ENCODE data around the gene METTL16. TPM values are rescaled to one million over a fixed set of nuclear protein-coding genes. Genes with fewer than 3 reads are reported as not detected.

The METTL16 gene
- total and polyA plus RNA-seq, 2 experiments from 2014 or later = 40.1 to 80.8 TPM

DNA sequence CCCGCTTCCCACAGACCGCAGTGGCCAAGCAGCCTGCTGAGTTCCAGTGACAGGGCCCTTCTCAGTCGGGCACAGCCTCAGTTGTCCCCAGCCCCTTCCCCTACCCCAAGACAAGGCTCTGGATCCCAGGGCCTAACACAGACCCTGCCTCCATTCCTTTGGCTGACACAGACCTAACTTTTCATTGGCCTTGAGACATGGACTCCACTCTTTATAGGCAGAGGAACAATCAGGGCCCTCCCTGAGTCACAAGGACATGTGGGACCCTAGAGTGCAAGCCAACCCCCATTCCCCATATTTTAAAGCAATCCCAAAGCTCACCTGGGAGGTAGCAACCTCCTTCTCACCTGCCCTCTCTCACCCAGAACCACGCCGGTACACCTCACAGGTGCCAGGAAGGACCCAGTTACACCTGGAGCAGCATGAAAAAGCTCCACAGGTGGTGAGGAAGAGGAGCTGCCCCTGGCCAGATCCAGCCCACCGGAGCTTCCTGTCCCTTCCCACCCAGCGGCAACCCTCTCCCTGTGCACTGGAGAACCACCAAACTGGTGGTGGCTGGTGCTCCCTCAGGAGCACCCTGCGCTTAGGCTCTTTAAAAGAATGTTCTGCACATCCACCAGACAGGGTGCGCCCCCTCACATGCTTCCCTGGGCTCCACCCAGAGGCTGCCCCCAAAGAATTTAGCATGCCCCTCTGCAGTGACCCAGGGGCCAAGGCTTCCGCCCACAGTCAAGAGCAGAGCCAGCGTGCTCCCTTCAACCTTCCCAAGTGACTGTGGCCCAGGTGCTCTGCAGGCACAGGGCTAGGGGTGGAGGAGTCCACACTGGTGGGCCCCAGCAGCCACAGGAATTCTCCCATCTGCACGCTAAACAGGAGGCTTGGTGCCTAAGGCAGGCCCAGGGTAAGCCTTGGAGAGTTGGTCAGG is 114.2 kb downstream of the METTL16 start:
- no peak overlapping the region for H2AFZ ChIP-seq
- peaks cover 5% of the 10 kb centered on the region; the same call in 1 of the 3 replicates for H3K9me3 Mint-ChIP-seq
- peak overlapping the region; percentile 96 for H3K4me3 Mint-ChIP-seq
- TF ChIP-seq STAT1 (IDR thresholded peaks at IDR 0.05; ENCODE audit: unreplicated experiment) (no peak), POLR2AphosphoS5 (IDR thresholded peaks at IDR 0.05; ENCODE audit: low read depth) (no peak), ZNF462 (CRISPR knock-in tag; IDR thresholded peaks at IDR 0.05) (no peak)
- TF ChIP-seq, protein P1, sequence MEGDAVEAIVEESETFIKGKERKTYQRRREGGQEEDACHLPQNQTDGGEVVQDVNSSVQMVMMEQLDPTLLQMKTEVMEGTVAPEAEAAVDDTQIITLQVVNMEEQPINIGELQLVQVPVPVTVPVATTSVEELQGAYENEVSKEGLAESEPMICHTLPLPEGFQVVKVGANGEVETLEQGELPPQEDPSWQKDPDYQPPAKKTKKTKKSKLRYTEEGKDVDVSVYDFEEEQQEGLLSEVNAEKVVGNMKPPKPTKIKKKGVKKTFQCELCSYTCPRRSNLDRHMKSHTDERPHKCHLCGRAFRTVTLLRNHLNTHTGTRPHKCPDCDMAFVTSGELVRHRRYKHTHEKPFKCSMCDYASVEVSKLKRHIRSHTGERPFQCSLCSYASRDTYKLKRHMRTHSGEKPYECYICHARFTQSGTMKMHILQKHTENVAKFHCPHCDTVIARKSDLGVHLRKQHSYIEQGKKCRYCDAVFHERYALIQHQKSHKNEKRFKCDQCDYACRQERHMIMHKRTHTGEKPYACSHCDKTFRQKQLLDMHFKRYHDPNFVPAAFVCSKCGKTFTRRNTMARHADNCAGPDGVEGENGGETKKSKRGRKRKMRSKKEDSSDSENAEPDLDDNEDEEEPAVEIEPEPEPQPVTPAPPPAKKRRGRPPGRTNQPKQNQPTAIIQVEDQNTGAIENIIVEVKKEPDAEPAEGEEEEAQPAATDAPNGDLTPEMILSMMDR (conservative IDR thresholded peaks at IDR 0.05; ENCODE audit: low read depth in 2 of 2) = no peak
- TF ChIP-seq, protein P2, sequence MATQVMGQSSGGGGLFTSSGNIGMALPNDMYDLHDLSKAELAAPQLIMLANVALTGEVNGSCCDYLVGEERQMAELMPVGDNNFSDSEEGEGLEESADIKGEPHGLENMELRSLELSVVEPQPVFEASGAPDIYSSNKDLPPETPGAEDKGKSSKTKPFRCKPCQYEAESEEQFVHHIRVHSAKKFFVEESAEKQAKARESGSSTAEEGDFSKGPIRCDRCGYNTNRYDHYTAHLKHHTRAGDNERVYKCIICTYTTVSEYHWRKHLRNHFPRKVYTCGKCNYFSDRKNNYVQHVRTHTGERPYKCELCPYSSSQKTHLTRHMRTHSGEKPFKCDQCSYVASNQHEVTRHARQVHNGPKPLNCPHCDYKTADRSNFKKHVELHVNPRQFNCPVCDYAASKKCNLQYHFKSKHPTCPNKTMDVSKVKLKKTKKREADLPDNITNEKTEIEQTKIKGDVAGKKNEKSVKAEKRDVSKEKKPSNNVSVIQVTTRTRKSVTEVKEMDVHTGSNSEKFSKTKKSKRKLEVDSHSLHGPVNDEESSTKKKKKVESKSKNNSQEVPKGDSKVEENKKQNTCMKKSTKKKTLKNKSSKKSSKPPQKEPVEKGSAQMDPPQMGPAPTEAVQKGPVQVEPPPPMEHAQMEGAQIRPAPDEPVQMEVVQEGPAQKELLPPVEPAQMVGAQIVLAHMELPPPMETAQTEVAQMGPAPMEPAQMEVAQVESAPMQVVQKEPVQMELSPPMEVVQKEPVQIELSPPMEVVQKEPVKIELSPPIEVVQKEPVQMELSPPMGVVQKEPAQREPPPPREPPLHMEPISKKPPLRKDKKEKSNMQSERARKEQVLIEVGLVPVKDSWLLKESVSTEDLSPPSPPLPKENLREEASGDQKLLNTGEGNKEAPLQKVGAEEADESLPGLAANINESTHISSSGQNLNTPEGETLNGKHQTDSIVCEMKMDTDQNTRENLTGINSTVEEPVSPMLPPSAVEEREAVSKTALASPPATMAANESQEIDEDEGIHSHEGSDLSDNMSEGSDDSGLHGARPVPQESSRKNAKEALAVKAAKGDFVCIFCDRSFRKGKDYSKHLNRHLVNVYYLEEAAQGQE (IDR thresholded peaks at IDR 0.05; ENCODE audit: unreplicated experiment) = no peak
- no peaks in the 10 kb centered on the region for H4K20me1 ChIP-seq (replicated peaks; ENCODE audit: insufficient read depth)
- H3K27ac ChIP-seq (ENCODE audit: low read depth) = peak overlapping the region; percentile 84; the same call in 1 of the 2 replicates
- peaks cover 19% of the 10 kb centered on the region for H3F3A ChIP-seq (replicated peaks; ENCODE audit: low read depth)
- H3K4me2 ChIP-seq = peak overlapping the region; percentile 97
- H3K9me2 ChIP-seq (ENCODE audit: insufficient read depth) = no peaks in the 10 kb centered on the region
- peak overlapping the region; percentile 83; the same call in 1 of the 2 replicates for H3K4me3 ChIP-seq
- peak overlapping the region; percentile 100 for H3K27ac Mint-ChIP-seq
- H3K27me3 Mint-ChIP-seq (ENCODE audit: insufficient read depth, low read depth, poor library complexity) = peaks cover 30% of the 10 kb centered on the region
- no peaks in the 10 kb centered on the region for H3K27me3 ChIP-seq (ENCODE audit: insufficient read depth)
- no peaks in the 10 kb centered on the region; the same call in 2 of the 3 replicates for H3K36me3 Mint-ChIP-seq (ENCODE audit: low read depth)
- ATAC-seq = no peak
- peaks cover 39% of the 10 kb centered on the region for H3K4me1 Mint-ChIP-seq
- H3K79me2 ChIP-seq (replicated peaks; ENCODE audit: insufficient read depth) = peaks cover 33% of the 10 kb centered on the region
- no peak for DNase-seq (ENCODE audit: low spot score)
- H3K36me3 ChIP-seq (ENCODE audit: insufficient read depth) = no peaks in the 10 kb centered on the region
- peaks cover 28% of the 10 kb centered on the region for H3K4me1 ChIP-seq (ENCODE audit: insufficient read depth)

Data from GM23338 (cell line).